GM19099 (cell line): ENCODE results near the gene CD274.

Experiments
- POLR2A ChIP-seq: IDR thresholded peaks from 3 replicates; pipeline ENCODE4 v1.6.1; 2011; ENCODE audit warnings: low read depth; ENCODE audit not compliant: insufficient read length; ENCODE audit errors: extremely low read depth

CD274 gene

DNA sequence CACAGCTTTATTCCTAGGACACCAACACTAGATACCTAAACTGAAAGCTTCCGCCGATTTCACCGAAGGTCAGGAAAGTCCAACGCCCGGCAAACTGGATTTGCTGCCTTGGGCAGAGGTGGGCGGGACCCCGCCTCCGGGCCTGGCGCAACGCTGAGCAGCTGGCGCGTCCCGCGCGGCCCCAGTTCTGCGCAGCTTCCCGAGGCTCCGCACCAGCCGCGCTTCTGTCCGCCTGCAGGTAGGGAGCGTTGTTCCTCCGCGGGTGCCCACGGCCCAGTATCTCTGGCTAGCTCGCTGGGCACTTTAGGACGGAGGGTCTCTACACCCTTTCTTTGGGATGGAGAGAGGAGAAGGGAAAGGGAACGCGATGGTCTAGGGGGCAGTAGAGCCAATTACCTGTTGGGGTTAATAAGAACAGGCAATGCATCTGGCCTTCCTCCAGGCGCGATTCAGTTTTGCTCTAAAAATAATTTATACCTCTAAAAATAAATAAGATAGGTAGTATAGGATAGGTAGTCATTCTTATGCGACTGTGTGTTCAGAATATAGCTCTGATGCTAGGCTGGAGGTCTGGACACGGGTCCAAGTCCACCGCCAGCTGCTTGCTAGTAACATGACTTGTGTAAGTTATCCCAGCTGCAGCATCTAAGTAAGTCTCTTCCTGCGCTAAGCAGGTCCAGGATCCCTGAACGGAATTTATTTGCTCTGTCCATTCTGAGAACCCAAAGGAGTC lies at the start of gene CD274:
Gene CD274 (plus strand): TSS at position 184 of the 733 bp plus-strand sequence. CDS start 5,572 bp downstream, outside the sequence.
- TF ChIP-seq POLR2A, result peak; percentile 93

DNA sequence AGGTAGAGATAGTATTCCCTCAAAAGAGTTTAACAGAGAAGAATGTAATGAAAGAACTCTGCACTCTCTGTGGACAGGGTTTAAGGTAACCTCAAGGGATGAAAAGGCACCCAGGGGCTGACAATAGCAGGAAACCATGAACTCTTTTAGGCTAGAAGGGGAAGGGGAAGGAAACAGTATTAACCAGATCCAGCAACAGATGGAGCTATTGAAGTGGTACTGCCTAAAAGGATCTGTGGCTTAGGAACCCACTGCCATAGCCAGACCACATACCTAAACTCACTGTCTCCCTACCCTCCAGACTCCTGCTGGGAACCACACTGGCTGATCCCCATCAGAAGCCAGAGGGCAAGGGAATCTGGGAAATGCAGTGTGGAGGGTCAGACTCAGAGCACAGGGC lies 48.1 kb upstream of the CD274 start:
- TF ChIP-seq POLR2A, result no peak

DNA sequence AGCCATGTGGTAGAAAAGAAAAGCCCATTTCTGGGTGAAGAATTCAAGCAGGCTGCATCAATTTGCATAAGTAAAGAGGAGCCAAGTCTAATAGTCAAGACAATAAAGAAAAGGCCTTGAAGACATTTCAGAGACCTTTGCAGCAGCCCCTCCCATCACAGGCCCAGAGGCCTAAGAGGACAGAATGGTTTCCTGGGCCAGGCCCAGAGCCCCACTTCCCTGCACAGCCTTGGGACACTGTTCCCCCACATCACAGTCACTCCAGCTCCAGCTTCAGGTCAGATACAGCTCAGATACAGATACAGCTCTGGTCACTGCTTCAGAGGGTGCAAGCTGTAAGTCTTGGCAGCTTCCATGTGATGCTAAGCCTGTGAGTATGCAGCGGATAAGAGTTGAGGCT lies 41.7 kb upstream of the CD274 start:
- TF ChIP-seq POLR2A, result no peak

DNA sequence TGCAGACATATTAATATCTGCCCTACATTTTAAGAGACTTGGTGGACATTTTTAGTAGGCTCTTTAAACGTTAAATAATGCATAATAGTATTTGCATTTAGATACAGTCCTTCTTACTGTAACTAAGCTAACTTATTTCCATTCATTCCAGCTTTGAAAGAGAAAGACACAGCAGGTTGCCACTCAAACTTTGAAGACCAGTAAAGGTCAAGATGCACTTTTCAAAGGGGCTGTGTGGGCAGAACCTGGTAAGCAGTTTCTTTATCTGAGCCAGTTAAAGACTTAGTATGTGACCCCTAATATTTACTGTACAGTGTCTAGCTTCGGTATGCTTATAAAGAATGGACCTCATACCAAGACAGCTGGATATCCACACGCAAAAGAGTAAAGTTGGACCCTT lies 33.4 kb upstream of the CD274 start:
- no peak for TF ChIP-seq POLR2A

DNA sequence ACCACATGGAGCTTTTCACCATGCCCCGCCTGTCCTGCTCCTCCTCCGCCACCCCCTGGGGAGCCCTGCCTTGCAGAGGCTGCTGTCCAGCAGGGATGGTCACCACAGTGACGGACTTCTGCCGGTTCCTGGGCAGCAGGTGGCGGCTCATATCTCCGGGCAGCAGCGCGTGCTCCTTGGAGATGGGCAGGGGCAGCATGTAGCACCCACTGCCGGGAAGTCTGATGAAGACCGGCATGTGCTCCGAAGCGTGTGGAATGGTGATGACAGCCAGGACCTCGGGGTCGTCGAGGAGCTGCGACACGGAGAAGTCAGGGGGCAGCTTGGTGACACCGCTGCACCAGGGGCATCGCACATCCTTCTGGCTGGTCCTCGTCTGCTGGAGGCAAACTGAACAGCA lies 31.9 kb upstream of the CD274 start:
- no peak for TF ChIP-seq POLR2A

DNA sequence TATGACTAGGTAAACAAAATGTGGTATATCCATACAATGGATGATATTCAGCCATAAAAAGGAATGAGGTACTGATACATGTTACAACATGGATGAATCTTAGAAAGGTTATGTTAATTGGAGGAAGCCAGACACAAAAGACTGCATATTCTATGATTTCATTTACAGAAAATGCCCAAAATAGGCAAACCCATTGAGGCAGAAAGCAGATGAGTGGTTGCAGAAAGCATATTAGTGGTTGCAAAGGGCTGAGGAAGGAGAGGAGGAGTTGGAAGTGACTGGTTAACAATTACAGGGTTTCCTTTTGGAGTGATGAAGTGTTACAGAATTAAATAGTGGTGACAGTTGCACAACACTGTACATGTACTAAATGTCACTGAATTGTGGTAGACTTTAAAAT lies 30.4 kb upstream of the CD274 start:
- TF ChIP-seq POLR2A, result no peak

DNA sequence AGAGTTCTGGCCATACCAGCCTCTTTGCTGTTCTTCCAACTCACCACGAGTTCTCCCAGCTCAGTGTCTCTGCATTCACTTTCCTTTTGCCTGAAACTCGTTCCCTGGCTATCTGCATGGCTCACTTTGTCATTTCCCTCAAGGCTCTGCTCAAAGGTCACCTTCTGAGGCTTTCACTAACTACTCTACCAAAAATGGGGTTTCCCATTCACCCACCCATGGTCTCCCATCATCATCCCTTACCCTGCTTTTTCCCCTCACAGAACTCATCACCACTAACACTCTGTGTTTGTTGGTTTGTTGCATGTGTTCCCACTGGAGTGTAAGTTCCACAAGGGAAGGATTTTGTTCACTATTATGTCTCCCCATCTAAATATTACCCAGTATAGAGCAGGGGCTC lies 29.2 kb upstream of the CD274 start:
- TF ChIP-seq POLR2A, result no peak

DNA sequence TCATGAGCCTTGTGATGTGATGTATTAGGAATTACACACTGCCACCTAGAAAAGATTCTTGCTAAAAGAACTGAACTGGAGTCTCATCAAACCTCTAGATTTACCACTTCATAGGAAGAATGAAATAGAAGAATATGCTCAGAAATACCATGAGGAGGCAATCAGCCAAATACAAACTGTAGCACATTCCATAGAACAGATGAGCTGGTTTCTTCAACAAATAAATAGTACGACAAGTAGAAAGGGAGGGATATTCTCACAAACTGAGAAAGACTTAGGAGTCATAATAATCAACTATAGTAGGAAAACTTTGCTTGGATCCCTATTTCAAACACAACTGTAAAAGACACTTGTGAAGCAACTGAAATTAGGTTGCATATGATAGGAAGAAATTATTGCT lies 28.1 kb upstream of the CD274 start:
- no peak for TF ChIP-seq POLR2A

DNA sequence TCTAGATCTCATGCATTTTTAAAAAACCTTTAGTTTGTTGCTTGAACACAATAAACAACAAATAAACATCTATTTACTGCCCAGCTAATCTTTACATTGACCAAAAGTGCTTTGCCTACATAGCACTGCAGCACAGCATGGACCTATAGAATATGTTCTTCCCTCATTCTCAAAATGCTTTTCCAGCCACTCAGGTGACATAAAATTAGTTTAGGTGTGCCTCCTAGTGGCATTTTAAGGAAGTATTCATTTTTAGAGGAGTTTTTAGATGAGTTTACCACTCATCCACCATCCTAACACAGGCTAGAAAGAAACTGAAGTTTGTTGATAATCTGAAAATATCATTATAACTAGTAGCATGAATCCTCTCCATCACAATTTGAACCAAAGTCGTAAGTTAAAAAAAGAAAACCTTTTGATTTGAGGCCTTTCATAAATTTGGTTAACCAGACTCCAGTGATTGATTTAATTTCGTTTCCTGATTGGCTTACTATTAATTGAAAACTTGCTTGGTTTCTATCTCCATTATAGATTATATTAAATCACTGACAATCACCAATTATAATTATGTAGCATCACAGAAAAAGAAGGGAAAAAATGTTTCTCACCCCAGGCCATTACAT lies 25.2 kb upstream of the CD274 start:
- TF ChIP-seq POLR2A, result no peak

DNA sequence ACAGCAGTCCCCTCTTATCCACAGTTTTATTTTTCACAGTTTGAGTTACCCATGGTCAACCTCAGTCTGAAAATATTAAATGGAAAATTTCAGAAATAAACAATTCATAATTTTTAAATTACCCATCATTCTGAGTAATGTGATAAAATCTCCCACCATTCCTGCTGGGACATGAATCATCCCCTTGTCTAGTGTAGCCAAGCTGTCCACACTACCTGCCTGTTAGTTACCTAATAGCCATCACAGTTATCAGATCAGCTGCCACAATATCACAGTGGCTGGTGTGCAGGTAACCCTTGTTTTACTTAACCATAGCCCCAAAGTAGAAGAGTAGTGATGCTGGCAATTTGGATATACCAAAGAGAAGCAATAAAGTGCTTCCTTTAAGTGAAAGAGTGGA lies 23.3 kb upstream of the CD274 start:
- TF ChIP-seq POLR2A, result no peak

DNA sequence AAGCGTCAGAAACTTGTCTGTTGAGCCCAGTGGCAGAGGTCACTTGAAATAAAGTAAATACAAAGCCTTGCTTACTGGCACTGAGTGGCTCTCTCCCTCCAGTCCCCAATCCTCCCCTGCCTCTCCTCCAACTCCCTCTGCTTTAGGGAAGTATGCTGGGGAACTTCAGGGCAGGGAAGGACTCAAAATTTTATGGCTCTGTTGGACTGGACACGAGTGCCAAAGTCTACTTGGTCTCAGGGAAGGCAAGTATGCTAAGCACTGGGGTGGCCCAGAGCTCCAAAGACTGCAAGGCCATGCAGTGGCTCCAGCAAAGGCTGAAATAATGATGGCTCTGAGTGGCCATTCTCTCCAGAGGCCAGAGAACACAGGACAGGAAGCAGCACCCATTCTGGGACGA lies 22.2 kb upstream of the CD274 start:
- no peak for TF ChIP-seq POLR2A

DNA sequence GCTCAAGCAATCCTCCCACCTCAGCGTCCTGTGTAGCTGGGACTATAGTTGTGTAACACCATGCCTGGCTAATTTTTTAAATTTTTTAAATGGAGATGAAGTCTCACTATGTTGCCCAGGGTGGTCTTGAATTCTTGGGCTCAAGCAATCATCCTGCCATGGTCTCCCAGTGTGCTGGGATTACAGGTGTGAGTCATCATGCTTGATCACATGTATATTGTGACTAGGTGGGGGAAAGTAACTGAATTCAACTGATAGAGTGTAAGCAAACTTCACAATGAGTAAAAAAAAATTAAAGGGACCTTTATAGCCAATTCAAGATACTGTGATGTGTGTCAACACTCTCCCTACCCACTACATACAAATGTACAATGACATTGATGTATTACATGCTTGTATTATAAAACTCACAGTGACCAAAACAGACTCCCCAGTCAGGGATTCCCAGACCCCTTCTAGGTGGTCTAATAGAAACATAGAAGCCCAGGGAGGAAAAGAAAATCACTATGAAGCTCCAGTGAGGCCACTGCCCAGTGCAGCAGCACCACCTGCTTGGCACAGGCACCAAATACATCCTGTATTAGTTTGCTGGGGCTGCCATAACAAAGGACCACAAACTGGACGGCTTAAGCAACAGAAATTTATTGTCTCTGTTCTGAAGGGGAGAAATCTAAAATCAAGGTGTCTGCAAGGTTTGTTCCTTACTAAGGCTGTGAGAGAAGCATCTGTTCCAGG lies 21.4 kb upstream of the CD274 start:
- TF ChIP-seq POLR2A, result no peak

DNA sequence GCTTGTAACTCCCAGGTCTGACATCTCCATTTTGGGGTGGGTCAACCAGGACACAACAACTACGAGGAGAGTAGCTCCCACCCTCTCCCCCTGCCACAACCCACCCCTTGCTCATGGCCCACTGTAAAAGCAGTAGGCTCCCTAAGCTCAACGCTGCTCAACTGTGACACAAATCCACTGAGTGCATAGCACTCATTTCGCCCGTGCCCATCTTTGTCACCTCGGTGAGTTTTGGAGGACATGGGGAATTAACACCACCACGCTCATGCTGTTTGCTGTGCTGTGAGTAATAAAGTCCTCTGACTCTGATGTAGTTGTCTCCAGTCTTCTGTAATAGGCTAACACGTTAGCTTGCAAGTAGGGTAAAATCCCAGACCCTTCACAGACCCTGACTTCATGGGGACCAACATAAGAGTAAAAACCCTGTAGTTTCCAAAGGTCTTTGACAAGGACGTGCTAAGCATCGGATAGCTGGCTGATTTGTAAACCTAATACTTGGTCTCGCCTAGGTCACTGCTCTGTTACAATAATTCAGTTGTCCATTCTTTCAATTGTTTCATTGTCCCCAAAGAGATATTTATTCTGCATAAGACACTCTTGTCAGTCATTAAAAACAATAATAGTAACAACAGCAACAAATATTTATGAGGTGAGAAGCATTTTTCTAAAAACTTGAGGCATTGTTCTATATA lies 20.3 kb upstream of the CD274 start:
- no peak for TF ChIP-seq POLR2A

DNA sequence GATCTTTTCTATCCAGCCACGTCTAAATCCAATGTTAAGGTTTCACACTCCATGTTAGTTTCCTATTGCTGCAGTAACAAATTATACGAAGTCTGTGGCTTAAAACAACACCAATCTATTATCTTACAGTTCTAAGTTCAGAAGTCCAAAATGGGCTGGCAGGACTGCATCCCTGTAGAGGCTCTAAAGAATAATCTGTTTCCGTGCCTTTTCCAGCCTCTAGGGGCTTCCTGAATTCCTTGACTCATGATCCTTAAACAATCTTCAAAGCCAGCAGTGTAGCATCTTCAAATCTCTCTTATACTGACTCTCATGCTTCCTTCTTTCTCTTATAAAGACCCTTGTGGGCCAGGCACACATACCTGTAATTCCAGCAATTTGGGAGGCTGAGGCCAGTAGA lies 19.4 kb upstream of the CD274 start:
- no peak for TF ChIP-seq POLR2A

DNA sequence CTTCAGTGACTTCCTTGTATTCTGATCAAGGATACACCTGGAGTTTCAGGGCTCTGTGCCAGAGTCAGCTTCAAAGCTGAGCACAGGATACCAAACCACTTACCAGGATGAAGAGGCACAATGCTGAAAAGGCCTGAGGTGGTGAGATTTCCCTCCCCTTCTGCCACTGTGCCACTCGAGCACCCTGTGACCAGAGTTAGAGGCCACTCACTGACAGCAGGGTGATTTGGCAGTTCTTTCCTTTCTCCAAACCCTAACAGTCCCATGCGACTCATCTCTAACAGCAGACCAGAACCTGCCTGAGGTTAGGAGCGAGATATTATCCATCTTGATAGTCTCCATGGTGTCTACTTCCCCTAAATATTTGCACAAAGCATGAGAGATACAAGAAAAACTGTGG lies 14.4 kb upstream of the CD274 start:
- no peak for TF ChIP-seq POLR2A
